GM19351 (cell line): ENCODE data around the gene GPI.
"Not testable (repeated sequence)": the region's sequence is repeated elsewhere in the genome, so short reads cannot be mapped to it uniquely, and the experiment has no call there.

Experiments
- ATAC-seq: cut with Tn5 transposase; IDR thresholded peaks from one replicate; pipeline ENCODE4 v1.9.1; 2021; ENCODE audit warnings: mild to moderate bottlenecking, moderate library complexity; ENCODE audit not compliant: unreplicated experiment

The GPI gene

DNA sequence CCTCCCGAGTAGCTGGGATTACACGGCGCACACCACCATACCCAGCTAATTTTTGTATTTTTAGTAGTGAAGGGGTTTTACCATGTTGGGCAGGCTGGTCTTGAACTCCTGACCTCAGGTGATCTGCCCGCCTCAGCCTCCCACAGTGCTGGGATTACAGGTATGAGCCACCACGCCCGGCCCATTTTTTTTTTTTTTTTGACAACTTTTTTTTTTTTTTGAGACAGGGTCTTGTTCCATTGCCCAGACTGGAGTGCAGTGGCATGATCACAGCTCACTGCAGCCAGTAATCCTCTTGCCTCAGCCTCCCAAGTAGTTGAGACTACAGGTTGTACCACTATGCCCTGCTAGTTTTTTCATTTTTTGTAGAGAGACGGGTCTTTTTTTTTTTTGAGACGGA is 35.8 kb downstream of the GPI start:
- ATAC-seq, result not testable (repeated sequence)

DNA sequence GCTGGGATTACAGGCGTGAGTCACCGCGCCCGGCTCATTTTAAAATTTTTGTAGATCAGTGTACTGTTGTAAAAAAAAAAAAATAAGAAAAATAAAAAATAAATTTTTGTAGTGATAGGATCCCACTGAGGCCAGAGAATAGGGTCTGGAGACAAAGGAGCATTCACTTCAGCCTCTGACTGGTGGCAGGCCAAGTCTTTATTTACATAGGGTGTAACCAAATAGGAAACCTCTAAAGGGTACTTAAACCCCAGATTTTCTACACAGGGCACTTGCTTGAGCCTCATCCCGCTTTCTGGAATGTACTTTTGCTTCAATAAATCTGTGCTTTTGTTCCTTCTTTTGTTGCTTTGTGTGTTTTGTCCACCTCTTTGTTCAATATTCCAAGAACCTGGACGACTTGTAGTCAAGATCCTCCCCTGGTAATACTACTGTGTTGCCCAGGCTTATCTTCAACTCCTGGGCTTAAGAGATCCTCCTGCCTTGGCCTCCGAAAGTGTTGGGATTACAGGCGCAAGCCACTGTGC is 37.1 kb downstream of the GPI start:
- no peak for ATAC-seq

DNA sequence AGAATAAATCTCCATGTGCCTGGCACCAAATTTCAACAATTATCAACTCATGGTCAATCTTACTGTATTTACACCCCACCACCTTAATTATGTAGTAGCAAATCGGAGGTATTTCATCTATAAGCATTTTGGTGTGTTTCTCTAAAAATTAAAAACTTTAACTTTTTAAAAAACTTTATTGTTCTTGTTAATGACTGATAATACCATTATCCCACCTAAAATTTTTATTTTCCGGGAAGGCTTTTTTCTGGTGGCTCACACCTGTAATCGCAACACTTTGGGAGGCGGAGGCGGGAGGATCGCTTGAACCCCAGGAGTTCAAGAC is 38.8 kb downstream of the GPI start:
- peak; percentile 13 for ATAC-seq

DNA sequence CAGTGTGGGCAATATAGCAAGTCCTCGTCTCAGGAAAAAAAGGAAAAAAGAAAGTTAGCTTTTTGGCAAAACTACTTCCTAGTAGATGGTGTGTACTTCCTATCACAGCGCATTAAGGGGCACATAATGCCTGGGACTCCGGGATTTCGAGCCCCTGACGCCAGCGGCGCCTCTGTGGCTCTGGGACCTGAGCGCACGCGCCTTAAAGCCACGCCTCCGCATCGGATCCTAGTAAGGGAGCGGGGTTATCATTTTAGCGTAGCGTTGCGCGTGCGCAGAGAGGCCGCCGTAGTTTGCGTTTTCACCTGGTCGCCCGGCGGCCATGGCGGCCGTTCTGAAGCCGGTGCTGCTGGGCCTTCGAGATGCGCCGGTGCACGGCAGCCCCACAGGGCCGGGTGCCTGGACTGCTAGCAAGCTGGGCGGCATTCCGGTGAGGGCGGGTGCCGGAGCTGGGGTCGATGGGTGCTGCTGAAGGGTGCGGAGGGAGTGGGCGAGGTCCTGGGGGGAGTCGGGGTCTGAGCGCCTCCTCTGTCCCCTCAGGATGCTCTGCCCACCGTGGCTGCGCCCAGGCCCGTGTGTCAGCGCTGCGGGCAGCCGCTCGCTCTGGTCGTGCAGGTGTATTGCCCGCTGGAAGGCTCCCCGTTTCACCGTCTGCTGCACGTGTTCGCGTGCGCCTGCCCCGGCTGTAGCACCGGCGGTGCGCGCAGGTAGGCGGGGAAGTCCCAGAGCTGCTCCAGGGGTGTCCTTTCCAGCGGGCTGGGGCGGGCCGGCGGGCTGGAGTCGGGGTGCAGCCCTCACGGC is 39.3 kb downstream of the GPI start, which contains the start of gene PDCD2L:
Gene PDCD2L (plus strand): TSS at position 291 of the 801 bp plus-strand sequence. CDS start 32 bp downstream, at position 323.
- ATAC-seq, result peak; percentile 92

DNA sequence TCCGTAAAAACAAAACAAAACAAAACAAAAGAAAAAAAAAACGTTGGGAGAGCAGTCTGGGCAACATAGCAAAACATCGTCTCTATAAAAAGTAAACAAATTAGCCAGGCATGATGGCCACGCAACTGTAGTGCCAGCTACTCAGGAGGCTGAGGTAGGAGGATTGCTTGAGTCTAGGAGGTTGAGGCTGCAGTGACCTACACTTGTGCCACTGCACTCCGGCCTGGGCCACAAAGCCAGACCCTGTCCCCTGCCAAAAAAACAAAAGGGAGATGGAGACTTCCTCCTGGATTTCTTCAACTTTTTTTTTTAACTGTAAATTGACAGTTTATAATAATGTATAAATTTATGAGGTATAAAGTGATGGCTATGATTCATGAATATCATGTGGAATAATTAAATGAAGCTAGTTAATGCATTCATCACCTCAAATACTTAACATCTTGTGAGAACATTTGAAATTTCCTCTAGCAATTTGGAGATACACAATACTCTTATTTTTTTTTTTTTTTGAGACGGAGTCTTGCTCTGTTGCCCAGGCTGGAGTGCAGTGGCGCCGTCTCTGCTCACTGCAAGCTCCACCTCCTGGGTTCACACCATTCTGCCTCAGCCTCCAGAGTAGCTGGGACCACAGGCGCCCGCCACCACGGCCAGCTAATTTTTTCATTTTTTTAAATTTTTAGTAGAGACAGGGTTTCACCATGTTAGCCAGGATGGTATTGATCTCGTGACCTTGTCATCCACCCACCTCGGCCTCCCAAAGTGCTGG is 41.1 kb downstream of the GPI start:
- ATAC-seq, result no peak

DNA sequence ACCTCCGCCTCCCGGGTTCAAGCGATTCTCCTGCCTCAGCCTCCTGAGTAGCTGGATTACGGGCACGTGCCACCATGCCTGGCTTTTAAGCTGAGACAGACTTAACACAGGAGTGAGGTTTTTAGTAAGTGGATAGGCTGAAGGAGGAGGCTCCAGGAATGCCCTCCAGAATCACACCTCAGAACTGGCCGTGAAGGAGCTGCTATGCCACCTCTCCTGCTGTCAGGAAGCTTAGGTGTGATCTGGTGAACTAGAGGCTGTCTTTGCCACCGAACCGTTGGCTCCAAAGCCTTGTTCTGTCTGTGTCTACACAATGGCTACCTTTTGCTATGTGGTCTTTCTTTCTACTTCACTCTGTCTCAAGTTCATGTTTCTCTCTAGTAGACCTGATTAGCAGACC is 43.4 kb downstream of the GPI start:
- ATAC-seq, result no peak

DNA sequence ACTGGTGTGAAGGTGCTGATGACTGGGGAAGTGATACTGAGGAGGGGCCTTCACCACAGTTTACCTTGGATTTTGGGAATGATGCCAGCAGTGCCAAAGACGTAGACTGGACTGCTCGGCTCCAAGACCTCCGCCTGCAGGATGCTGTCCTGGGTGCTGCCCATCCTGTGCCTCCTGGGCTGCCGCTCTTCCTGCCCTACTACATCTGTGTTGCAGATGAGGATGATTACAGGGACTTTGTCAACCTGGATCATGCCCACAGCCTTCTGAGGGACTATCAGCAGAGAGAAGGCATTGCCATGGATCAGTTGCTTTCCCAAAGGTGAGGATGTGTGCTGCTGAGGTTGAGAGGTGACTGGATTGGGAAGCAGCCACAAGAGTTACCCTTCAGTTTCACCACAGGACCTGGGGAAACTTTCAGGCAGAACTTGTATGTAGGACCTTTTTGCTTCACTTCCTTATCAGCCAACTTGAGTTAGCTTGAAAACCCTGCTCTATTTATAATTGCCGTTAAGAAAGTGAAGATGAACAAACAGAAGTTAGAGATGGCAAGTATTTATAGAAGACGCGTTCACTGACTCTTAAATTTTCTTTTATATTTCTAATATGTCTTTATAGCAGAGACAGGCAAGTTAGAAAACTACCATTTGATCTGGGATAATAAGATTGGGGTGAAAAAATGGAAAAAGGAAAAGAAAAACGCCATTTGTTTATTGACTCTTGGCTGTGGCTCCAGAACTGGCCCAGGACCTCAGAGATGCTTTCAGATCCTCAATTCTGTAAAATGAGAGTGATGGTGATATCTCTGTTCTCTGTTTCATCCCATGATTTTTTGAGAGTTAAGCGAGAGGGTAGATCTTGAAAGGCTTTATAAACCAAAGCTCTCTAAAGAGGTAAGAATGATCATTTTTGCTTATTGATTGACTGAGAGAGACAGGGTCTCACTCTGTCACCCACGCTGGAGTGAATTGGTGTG is 44.5 kb downstream of the GPI start:
- ATAC-seq, result no peak

DNA sequence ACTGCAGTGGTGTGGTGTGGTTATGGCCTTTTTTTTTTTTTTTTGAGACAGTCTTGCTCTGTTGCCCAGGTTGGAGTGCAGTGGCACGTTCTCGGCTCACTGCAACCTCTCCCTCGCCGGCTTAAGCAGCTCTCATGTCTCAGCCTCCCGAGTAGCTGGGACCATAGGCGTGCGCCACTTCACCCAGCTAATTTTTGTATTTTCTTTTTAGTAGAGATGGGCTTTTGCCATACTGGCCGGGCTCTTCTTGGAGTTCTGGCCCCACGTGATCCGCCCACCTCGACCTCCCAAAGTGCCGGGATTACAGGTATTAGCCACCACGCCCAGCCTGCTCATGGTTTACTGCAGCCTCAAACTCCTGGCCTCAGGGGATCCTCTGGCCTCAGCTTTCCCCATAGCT is 46.2 kb downstream of the GPI start:
- ATAC-seq, result no peak

DNA sequence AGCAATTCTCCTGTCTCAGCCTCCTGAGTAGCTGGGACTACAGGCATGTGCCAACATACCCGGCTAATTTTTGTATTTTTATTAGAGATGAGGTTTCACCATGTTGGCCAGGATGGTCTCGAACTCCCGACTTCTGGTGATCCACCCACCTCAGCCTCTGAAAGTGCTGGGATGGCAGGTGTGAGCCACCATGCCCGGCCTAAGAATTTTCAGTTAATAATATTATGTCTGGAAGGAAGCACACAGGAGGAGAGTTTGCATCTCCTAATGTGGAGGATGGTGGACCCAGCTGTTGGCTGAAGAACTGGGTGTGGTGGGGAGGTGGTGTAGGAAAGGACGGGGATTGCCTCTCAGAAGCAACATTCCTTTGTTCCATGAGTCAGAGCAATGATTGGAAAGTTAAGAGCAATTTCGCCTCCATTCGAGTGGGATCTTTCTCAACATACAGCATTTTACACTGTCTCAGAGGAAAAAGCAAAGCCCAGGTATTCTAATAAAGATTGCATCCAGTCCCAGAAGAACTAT is 51.1 kb downstream of the GPI start:
- ATAC-seq, result no peak

DNA sequence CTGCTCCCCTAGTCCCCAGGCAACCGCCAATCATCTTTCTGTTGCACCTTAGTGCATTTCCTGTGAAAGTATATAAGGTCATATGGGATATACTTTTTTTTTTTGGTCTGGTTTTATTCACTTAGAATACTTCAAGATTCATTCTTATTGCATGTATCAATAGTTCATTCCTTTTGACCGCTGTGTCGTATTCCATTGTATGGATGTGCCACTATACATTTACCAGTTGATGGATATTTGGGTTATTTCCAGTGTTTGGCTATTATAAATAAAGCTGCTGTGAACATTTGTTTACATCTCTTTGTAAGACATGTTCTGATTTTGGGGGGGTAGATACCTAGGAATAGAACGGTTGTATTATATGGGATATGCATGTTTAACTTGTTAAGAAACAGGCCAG is 53.3 kb downstream of the GPI start:
- no peak for ATAC-seq

DNA sequence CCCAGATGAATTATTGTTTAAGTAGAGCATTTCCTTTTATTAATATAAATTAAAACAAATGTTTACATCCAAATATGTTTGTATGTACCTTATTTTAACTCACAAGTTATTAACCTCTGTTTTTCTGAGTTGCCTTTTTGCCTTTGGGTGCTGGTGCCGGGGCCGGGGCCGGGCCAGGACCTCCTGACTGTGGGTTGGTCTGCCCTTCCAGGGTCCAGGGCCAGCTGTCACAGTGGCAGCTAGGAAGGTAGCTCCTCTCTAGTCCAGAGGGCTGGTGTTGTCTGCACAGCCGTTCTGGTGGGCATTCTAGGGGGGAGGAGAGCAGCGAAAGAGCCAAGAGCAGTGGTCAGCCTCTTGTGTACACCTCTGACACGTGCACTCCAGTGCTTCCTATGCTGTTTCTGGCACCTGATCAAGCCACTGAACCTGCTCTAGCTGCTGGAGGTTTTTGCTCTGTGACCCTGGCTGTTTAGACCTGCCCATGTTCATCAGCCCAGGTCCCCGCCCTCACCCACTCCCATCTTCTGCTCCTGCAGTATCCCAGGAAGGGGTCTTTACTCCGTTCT is 61.2 kb downstream of the GPI start:
- no peak for ATAC-seq

DNA sequence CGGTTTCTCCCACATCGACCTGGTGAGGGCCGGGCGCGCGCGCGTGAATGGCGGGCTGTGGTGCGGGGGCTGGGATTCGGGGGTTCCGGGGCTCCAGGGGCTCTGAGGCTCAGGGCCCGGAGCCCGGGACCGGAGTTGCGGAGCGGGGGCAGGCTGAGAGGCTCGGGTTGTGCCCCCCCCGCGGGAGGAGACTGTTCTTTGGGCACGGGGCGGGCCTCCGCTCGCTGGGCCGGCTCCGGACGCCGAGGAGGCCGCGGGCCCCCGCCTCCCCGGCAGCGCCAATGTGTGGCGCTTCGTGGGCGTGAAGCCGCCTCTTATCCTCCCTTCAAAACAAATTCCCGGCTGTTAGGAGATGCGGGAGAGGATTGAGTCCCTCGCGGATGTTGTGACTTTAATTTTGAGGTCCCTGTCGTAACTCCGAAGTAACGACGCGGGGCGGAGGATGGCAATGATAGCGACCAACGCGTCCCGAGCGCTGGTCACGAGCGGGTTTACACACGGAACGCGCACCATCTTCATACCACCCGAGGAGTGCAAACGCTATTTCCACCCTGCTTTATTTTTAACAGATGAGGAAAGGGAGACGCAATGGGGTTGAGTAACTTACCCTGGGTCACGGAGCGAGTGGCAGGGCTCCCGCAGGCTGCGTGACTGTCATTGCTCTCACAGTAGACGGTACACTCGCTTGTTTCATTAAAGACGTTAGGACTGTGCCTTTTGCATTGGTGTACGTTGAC is 63.7 kb downstream of the GPI start:
- peak; percentile 48 for ATAC-seq

DNA sequence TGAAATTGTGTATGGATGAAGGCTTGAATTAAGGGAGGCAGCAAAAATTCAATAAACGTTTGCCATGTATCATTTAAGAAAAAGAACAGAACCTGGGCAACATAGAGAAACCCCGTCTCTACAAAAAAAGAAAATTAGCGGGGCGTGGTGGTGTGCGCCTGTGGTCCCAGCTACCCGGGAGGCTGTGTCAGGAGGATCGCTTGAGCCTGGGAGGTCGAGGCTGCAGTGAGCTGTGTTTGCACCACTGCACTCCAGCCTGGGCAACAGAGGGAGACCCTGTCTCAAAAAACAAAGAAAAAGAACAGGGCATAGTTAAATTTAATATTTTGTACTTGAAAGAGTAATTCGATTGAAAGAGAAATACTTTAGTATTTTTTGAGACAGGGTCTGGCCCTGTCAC is 64.6 kb downstream of the GPI start:
- ATAC-seq, result no peak

DNA sequence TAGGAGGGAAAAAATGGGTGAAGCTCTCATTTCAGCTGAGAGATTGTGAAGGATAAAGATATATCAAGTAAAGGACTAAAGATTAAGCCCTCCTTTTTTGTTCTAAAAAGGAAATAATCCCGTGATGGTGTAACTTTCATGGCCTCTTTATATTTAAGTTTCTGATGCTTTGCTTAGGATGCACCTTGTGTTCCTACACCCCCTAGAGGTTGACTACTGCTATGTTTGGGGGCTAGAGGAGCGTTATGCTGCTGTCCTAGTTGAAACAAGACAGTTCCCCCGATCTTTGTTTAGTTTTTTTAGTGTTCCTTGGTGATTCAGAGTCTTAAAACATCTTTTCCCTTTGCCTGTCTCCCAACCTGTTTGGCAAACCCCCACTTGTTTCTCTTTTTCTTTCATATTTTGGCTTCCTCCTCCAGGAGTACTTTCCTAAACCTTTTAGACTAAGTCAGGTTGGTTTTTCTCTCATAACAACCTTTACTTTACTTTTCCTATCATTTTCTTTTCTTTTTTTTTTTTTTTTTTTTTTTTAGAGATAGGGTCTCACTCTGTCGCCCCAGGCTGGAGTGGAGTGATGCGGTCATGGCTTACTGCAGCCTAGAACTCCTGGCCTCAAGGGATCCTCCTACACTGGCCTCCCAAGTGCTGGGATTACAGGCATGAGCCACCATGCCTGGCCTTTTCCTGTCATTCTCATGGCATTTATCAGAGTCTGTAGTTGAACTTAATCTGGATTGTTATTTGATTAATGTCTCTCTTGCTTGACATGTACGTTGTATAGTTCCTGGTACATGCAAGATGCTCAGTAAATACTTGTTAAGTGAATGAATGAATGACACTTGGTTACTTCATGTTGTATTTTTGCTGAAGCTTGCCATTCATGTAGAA is 66.0 kb downstream of the GPI start:
- peak; percentile 42 for ATAC-seq

DNA sequence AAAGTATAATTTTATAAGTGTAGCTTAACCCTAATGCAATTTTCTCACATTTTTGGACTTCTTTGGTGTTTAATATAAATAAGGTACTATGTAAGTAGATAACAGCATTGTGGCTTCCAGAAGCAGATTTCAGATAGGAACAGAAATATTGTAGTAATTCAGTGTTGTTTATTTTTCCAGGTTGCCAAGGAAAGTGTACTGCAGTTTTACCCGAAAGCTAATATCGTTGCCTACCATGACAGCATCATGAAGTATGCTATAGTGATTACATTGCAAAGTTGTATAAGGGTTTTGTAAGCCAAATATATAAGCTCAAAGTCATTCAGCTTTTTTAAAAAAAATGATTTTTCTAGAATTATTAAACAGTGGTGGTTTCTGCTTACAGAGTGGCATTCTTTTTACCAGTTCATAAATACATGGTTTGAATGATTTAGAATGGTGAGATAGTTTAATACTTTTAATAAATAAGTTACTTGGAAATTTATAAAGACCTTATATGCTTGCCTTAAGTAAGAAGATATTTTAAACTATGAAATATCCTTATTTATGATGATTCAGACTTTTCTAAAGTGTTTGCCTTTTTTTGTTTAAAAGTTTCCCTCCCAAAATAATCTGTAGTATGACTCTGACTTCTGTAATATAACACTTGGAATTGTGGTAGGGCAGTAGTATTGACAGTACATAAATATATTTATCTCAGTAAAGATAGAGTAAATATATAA is 66.8 kb downstream of the GPI start:
- no peak for ATAC-seq

DNA sequence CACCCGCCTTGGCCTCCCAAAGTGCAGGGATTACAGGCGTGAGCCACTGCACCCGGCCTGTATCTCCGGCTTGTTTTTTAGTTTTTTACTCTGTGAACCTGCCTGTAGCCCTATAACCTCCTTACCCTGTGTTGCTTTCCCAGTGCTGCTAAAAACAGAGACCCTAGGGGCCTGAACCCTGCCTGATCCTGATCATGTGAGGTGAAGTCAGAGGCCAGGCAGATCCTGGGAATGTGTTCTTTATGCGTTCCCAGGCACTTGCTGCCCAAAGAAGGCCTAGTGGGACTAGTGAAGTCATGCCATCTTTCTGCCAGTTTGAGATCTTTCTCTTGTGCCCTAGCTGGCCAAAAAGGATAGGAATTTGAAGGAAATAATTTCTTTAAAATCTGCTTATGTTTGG is 67.8 kb downstream of the GPI start:
- ATAC-seq, result no peak

DNA sequence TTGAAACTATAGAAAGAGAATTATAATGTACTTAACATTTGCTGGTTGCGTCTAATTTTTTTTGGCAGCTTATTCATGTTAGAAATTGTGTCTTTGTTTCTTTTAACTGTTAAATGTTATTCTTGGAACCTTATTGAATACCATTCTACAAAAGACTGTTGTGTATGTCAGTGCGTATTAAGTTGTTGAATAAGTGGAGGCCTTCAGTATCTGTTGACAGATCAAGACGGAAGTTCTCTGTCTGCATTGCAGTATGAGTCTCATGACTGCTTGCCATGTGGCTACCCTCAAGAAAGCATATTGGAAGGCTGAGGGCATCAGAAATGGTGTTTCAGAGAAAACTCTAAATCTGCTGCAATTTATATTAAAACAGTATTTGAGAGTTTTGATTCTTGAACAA is 71.7 kb downstream of the GPI start:
- no peak for ATAC-seq

DNA sequence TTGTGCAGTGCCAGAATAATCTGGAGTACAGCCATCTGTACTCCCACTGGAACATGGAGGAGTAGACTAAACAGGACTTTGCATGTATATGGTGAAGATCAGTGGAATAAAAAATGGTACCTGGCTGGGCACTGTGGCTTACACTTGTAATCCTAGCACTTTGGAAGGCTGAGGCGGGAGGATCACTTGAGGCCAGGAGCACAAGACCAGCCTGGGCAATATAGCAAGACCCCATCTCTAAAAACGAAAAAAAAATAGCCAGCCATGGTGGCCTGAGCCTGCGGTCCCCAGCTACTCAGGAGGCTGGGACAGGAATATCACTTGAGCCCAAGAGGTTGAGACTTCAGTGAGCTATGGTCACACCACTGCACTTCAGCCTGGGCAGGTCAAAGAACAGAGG is 83.2 kb downstream of the GPI start:
- ATAC-seq, result no peak
